HG03060 (cell line): ENCODE results near the gene RRP1B.
"Not testable (repeated sequence)": the region's sequence is repeated elsewhere in the genome, so short reads cannot be mapped to it uniquely, and the experiment has no call there.

ENCODE experiments used
- ATAC-seq: cut with Tn5 transposase; IDR thresholded peaks from one replicate; pipeline ENCODE4 v1.9.1; 2021; ENCODE audit warnings: low read depth, moderate number of reproducible peaks; ENCODE audit not compliant: unreplicated experiment

The RRP1B gene

GRCh38 chr21:43659136-43660000 is at the start of gene RRP1B, which contains the start of gene HSF2BP:
Gene RRP1B, plus strand, starts transcription at chr21:43659560. Its CDS starts 105 bp downstream, at chr21:43659665.
Gene HSF2BP, minus strand, starts transcription at chr21:43659488. Its CDS starts 1,392 bp downstream, at chr21:43658096.
- ATAC-seq: no peak

GRCh38 chr21:43611598-43612369 is 47.6 kb upstream of the RRP1B start:
- ATAC-seq: no peak

- ATAC-seq: no peak
Observed at GRCh38 chr21:43613755-43614638, 45.4 kb upstream of the RRP1B start.

- no peak for ATAC-seq
Observed at GRCh38 chr21:43614839-43615238, 44.5 kb upstream of the RRP1B start.

GRCh38 chr21:43616861-43617260 is 42.5 kb upstream of the RRP1B start:
- not testable (repeated sequence) for ATAC-seq

- ATAC-seq: no peak
Observed at GRCh38 chr21:43618940-43619339, 40.4 kb upstream of the RRP1B start.

- ATAC-seq: no peak
Observed at GRCh38 chr21:43619344-43619743, 40.0 kb upstream of the RRP1B start.

- no peak for ATAC-seq
Observed at GRCh38 chr21:43619856-43620255, 39.5 kb upstream of the RRP1B start.

- no peak for ATAC-seq
Observed at GRCh38 chr21:43622796-43623195, 36.6 kb upstream of the RRP1B start.

- ATAC-seq: no peak
Observed at GRCh38 chr21:43623588-43623987, 35.8 kb upstream of the RRP1B start.

- no peak for ATAC-seq
Observed at GRCh38 chr21:43624339-43624738, 35.0 kb upstream of the RRP1B start.

GRCh38 chr21:43626390-43626789 is 33.0 kb upstream of the RRP1B start:
- no peak for ATAC-seq

GRCh38 chr21:43627527-43627926 is 31.8 kb upstream of the RRP1B start:
- ATAC-seq: no peak

GRCh38 chr21:43631411-43632107 is 27.8 kb upstream of the RRP1B start:
- ATAC-seq: no peak

GRCh38 chr21:43632373-43632905 is 26.9 kb upstream of the RRP1B start:
- ATAC-seq: no peak

GRCh38 chr21:43634618-43635017 is 24.7 kb upstream of the RRP1B start:
- no peak for ATAC-seq

- ATAC-seq: no peak
Observed at GRCh38 chr21:43635436-43635835, 23.9 kb upstream of the RRP1B start.

GRCh38 chr21:43637530-43638158 is 21.7 kb upstream of the RRP1B start:
- no peak for ATAC-seq
